ENCODE results near the gene PRPF8. TPM values are rescaled to one million over a fixed set of nuclear protein-coding genes. Genes with fewer than 3 reads are reported as not detected.
A peak's percentile ranks its signal among the peaks of the same experiment; 100 is the strongest.

PRPF8 gene
- total RNA-seq, 1 donor from 2014 or later: 297 TPM

GRCh38 chr17:1629504-1630310 lies 55.0 kb downstream of the PRPF8 start:
- H3K36me3 Mint-ChIP-seq (ENCODE audit: unreplicated experiment): no peaks in the 10 kb centered on the region
- TF ChIP-seq CTCF (IDR thresholded peaks at IDR 0.05; ENCODE audit: partially characterized antibody, unreplicated experiment): peak; percentile 32
- peaks cover 14% of the 10 kb centered on the region for H3K27me3 Mint-ChIP-seq (ENCODE audit: unreplicated experiment)
- DNase-seq: peak; percentile 59
- H3K27ac Mint-ChIP-seq (ENCODE audit: unreplicated experiment): peak overlapping the region; percentile 93
- H3K4me3 Mint-ChIP-seq (ENCODE audit: unreplicated experiment): peak overlapping the region; percentile 82
- H3K4me1 Mint-ChIP-seq (ENCODE audit: low read depth, unreplicated experiment): peaks cover 18% of the 10 kb centered on the region
- peaks cover 13% of the 10 kb centered on the region for H3K9me3 Mint-ChIP-seq (ENCODE audit: unreplicated experiment)

- peak; percentile 99 for DNase-seq
- TF ChIP-seq CTCF (IDR thresholded peaks at IDR 0.05; ENCODE audit: partially characterized antibody, unreplicated experiment): no peak
- H3K27ac Mint-ChIP-seq (ENCODE audit: unreplicated experiment): peak overlapping the region; percentile 94
Observed at GRCh38 chr17:1628856-1629503, 55.7 kb downstream of the PRPF8 start.

GRCh38 chr17:1627982-1628855 lies 56.4 kb downstream of the PRPF8 start, which contains the start of gene SLC43A2:
Gene SLC43A2, minus strand, starts transcription at chr17:1628834. Its CDS starts 960 bp downstream, at chr17:1627874.
- peak; percentile 94 for DNase-seq
- H3K36me3 Mint-ChIP-seq (ENCODE audit: unreplicated experiment): no peaks in the 10 kb centered on the region
- H3K27me3 Mint-ChIP-seq (ENCODE audit: unreplicated experiment): peaks cover 14% of the 10 kb centered on the region
- peak within 1 kb of the TSS; percentile 89 for H3K4me3 Mint-ChIP-seq (ENCODE audit: unreplicated experiment)
- H3K9me3 Mint-ChIP-seq (ENCODE audit: unreplicated experiment): peaks cover 13% of the 10 kb centered on the region
- H3K4me1 Mint-ChIP-seq (ENCODE audit: low read depth, unreplicated experiment): peaks cover 18% of the 10 kb centered on the region
- peak within 1 kb of the TSS; percentile 94 for H3K27ac Mint-ChIP-seq (ENCODE audit: unreplicated experiment)
- no peak for TF ChIP-seq CTCF (IDR thresholded peaks at IDR 0.05; ENCODE audit: partially characterized antibody, unreplicated experiment)

More at GRCh38 chr17:1628856-1629503, 55.7 kb downstream of the PRPF8 start:
- Mint-ChIP-seq H3K4me3 (ENCODE audit: unreplicated experiment) (peak overlapping the region; percentile 89), H3K27me3 (ENCODE audit: unreplicated experiment) (peaks cover 14% of the 10 kb centered on the region), H3K36me3 (ENCODE audit: unreplicated experiment) (no peaks in the 10 kb centered on the region), H3K4me1 (ENCODE audit: low read depth, unreplicated experiment) (peaks cover 18% of the 10 kb centered on the region), H3K9me3 (ENCODE audit: unreplicated experiment) (peaks cover 13% of the 10 kb centered on the region)

GRCh38 chr17:1627182-1627981 lies 57.3 kb downstream of the PRPF8 start:
- Mint-ChIP-seq H3K4me1 (ENCODE audit: low read depth, unreplicated experiment) (peaks cover 18% of the 10 kb centered on the region), H3K4me3 (ENCODE audit: unreplicated experiment) (peak overlapping the region; percentile 82), H3K9me3 (ENCODE audit: unreplicated experiment) (peaks cover 13% of the 10 kb centered on the region), H3K27ac (ENCODE audit: unreplicated experiment) (no peak overlapping the region), H3K27me3 (ENCODE audit: unreplicated experiment) (peaks cover 14% of the 10 kb centered on the region), H3K36me3 (ENCODE audit: unreplicated experiment) (no peaks in the 10 kb centered on the region)
- TF ChIP-seq CTCF (IDR thresholded peaks at IDR 0.05; ENCODE audit: partially characterized antibody, unreplicated experiment): no peak
- DNase-seq: peak; percentile 51
